Measurements from ENCODE around the gene TLR10. TPM values are rescaled to one million over a fixed set of nuclear protein-coding genes. Genes with fewer than 3 reads are reported as not detected.

The TLR10 gene
- total RNA-seq, 1 experiment from 2014 or later: 0.30 TPM

- DNase-seq (ENCODE audit: low read depth, low spot score) (no peak), ATAC-seq (no peak)
- H3K4me2 ChIP-seq (ENCODE audit: low read length): no peak overlapping the region
- H3K27ac ChIP-seq (ENCODE audit: low read depth, low read length): no peak overlapping the region
- TF ChIP-seq, protein P1, sequence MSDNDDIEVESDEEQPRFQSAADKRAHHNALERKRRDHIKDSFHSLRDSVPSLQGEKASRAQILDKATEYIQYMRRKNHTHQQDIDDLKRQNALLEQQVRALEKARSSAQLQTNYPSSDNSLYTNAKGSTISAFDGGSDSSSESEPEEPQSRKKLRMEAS (IDR thresholded peaks at IDR 0.05): no peak
- TF ChIP-seq POLR2A (IDR thresholded peaks at IDR 0.05; ENCODE audit: borderline replicate concordance, extremely low read depth, insufficient read depth, insufficient read length) (no peak), ELF1 (IDR thresholded peaks at IDR 0.05; ENCODE audit: borderline replicate concordance, low read depth) (no peak), EGR1 (IDR thresholded peaks at IDR 0.05; ENCODE audit: low read depth) (no peak), FOSL1 (IDR thresholded peaks at IDR 0.05; ENCODE audit: low read depth) (no peak), YY1 (IDR thresholded peaks at IDR 0.05; ENCODE audit: extremely low read depth, insufficient replicate concordance, low read depth, low read length) (no peak), EZH2 (IDR thresholded peaks at IDR 0.05) (no peak), POLR2AphosphoS5 (IDR thresholded peaks at IDR 0.05; ENCODE audit: low read depth, low read length) (no peak), CEBPB (IDR thresholded peaks at IDR 0.05; ENCODE audit: low read depth) (no peak), ZNF274 (IDR thresholded peaks at IDR 0.05; ENCODE audit: low read depth, low read length) (no peak), TCF7L2 (IDR thresholded peaks at IDR 0.05; ENCODE audit: borderline replicate concordance, extremely low read depth, insufficient read depth, insufficient read length) (no peak), JUND (IDR thresholded peaks at IDR 0.05) (no peak), ZFX (IDR thresholded peaks at IDR 0.05) (no peak), SRF (IDR thresholded peaks at IDR 0.05; ENCODE audit: low read depth) (no peak), RAD21 (IDR thresholded peaks at IDR 0.05; ENCODE audit: low read depth) (no peak), CBX3 (IDR thresholded peaks at IDR 0.05; ENCODE audit: low read depth) (no peak), EZH2phosphoT487 (IDR thresholded peaks at IDR 0.05; ENCODE audit: borderline replicate concordance) (no peak)
- TF ChIP-seq, protein P2, sequence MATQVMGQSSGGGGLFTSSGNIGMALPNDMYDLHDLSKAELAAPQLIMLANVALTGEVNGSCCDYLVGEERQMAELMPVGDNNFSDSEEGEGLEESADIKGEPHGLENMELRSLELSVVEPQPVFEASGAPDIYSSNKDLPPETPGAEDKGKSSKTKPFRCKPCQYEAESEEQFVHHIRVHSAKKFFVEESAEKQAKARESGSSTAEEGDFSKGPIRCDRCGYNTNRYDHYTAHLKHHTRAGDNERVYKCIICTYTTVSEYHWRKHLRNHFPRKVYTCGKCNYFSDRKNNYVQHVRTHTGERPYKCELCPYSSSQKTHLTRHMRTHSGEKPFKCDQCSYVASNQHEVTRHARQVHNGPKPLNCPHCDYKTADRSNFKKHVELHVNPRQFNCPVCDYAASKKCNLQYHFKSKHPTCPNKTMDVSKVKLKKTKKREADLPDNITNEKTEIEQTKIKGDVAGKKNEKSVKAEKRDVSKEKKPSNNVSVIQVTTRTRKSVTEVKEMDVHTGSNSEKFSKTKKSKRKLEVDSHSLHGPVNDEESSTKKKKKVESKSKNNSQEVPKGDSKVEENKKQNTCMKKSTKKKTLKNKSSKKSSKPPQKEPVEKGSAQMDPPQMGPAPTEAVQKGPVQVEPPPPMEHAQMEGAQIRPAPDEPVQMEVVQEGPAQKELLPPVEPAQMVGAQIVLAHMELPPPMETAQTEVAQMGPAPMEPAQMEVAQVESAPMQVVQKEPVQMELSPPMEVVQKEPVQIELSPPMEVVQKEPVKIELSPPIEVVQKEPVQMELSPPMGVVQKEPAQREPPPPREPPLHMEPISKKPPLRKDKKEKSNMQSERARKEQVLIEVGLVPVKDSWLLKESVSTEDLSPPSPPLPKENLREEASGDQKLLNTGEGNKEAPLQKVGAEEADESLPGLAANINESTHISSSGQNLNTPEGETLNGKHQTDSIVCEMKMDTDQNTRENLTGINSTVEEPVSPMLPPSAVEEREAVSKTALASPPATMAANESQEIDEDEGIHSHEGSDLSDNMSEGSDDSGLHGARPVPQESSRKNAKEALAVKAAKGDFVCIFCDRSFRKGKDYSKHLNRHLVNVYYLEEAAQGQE (IDR thresholded peaks at IDR 0.05; ENCODE audit: low read depth): no peak
- TF ChIP-seq, protein P3, sequence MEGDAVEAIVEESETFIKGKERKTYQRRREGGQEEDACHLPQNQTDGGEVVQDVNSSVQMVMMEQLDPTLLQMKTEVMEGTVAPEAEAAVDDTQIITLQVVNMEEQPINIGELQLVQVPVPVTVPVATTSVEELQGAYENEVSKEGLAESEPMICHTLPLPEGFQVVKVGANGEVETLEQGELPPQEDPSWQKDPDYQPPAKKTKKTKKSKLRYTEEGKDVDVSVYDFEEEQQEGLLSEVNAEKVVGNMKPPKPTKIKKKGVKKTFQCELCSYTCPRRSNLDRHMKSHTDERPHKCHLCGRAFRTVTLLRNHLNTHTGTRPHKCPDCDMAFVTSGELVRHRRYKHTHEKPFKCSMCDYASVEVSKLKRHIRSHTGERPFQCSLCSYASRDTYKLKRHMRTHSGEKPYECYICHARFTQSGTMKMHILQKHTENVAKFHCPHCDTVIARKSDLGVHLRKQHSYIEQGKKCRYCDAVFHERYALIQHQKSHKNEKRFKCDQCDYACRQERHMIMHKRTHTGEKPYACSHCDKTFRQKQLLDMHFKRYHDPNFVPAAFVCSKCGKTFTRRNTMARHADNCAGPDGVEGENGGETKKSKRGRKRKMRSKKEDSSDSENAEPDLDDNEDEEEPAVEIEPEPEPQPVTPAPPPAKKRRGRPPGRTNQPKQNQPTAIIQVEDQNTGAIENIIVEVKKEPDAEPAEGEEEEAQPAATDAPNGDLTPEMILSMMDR (IDR thresholded peaks at IDR 0.05 in 2 of 3, conservative IDR thresholded peaks at IDR 0.05 in 1 of 3; ENCODE audit: borderline replicate concordance in 1 of 3, insufficient read depth in 1 of 3, low read depth in 2 of 3, low read length in 2 of 3): no peak
- TF ChIP-seq, protein P4, sequence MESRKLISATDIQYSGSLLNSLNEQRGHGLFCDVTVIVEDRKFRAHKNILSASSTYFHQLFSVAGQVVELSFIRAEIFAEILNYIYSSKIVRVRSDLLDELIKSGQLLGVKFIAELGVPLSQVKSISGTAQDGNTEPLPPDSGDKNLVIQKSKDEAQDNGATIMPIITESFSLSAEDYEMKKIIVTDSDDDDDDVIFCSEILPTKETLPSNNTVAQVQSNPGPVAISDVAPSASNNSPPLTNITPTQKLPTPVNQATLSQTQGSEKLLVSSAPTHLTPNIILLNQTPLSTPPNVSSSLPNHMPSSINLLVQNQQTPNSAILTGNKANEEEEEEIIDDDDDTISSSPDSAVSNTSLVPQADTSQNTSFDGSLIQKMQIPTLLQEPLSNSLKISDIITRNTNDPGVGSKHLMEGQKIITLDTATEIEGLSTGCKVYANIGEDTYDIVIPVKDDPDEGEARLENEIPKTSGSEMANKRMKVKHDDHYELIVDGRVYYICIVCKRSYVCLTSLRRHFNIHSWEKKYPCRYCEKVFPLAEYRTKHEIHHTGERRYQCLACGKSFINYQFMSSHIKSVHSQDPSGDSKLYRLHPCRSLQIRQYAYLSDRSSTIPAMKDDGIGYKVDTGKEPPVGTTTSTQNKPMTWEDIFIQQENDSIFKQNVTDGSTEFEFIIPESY (IDR thresholded peaks at IDR 0.05; ENCODE audit: extremely low read depth, insufficient replicate concordance, low read length): no peak
- no peaks in the 10 kb centered on the region for H3K4me1 ChIP-seq (ENCODE audit: control insufficient read depth in 1 of 2, insufficient read depth in 2 of 2, low read length in 2 of 2)
- H3K79me2 ChIP-seq (ENCODE audit: insufficient read depth, low read length): no peaks in the 10 kb centered on the region
- H3K9ac ChIP-seq (ENCODE audit: low read length): no peak overlapping the region
- H3K4me3 ChIP-seq (replicated peaks in 1 of 2; ENCODE audit: low read depth in 1 of 2, low read length in 2 of 2): no peak overlapping the region
- H3K9me3 ChIP-seq (ENCODE audit: control insufficient read depth in 1 of 2, insufficient read depth in 1 of 2, low read depth in 1 of 2, low read length in 2 of 2): no peaks in the 10 kb centered on the region
- H3K9me2 ChIP-seq (ENCODE audit: insufficient read depth): no peaks in the 10 kb centered on the region
- CTCF ChIA-PET: interaction anchor here (1.6 to 1.7 kb wide), 2 partner anchors 8 to 15 kb away, joined by 5 to 7 read pairs; partner anchors contain the start of gene TLR10
- intact Hi-C loops (cut with micrococcal nuclease): no loop called here
- no peaks in the 10 kb centered on the region for H3K27me3 ChIP-seq (ENCODE audit: insufficient read depth, low read length)
- no peak overlapping the region for H2AFZ ChIP-seq (ENCODE audit: low read depth, low read length, poor library complexity, severe bottlenecking)
- no TSS peak for BruUV-seq (replicated peaks)
- RAD21 ChIA-PET (ENCODE audit: low non-redundant PET in 1 of 2, low total read pairs in 2 of 2, uncharacterized antibody in 2 of 2, unreplicated experiment in 2 of 2): no interaction called here
- no peaks in the 10 kb centered on the region for H4K20me1 ChIP-seq (ENCODE audit: insufficient read depth)
- POLR2A ChIA-PET: no interaction called here
- no peaks in the 10 kb centered on the region for H3K36me3 ChIP-seq (ENCODE audit: control insufficient read depth in 1 of 2, insufficient read depth in 2 of 2, low read length in 2 of 2)
Measured at GRCh38 chr4:38774181-38774955, 8.4 kb downstream of the TLR10 start.
